DMS114 treated with DMSO at 0.1 percent for 48 hours (cell line): ENCODE data around the gene SLC66A2.

Experiments used
- DNase-seq: peaks from one replicate; lab custom pipeline; 2025; ENCODE audit not compliant: unreplicated experiment; lab: John Stamatoyannopoulos, UW

SLC66A2 gene

GRCh38 chr18:79904357-79905147 lies 46.9 kb downstream of the SLC66A2 start:
- no peak for DNase-seq

GRCh38 chr18:79903787-79904356 lies 47.6 kb downstream of the SLC66A2 start:
- DNase-seq, result no peak

- no peak for DNase-seq
Observed at GRCh38 chr18:79903071-79903635, 48.3 kb downstream of the SLC66A2 start.

GRCh38 chr18:79902640-79903039 lies 48.8 kb downstream of the SLC66A2 start:
- DNase-seq, result no peak

GRCh38 chr18:79902075-79902474 lies 49.4 kb downstream of the SLC66A2 start:
- DNase-seq, result no peak

GRCh38 chr18:79901665-79902064 lies 49.8 kb downstream of the SLC66A2 start:
- no peak for DNase-seq

GRCh38 chr18:79900610-79901570 lies 50.6 kb downstream of the SLC66A2 start:
- no peak for DNase-seq

GRCh38 chr18:79899609-79900445 lies 51.6 kb downstream of the SLC66A2 start:
- no peak for DNase-seq

GRCh38 chr18:79898952-79899608 lies 52.4 kb downstream of the SLC66A2 start:
- no peak for DNase-seq

- no peak for DNase-seq
Observed at GRCh38 chr18:79897940-79898625, 53.4 kb downstream of the SLC66A2 start.

GRCh38 chr18:79896738-79897137 lies 54.7 kb downstream of the SLC66A2 start:
- DNase-seq, result no peak

GRCh38 chr18:79890674-79891073 lies 60.8 kb downstream of the SLC66A2 start:
- no peak for DNase-seq

GRCh38 chr18:79889569-79889968 lies 61.9 kb downstream of the SLC66A2 start:
- DNase-seq, result no peak

- no peak for DNase-seq
Observed at GRCh38 chr18:79888016-79888415, 63.4 kb downstream of the SLC66A2 start.

- no peak for DNase-seq
Observed at GRCh38 chr18:79887181-79888000, 64.1 kb downstream of the SLC66A2 start.

GRCh38 chr18:79884963-79885728 lies 66.3 kb downstream of the SLC66A2 start:
- no peak for DNase-seq

GRCh38 chr18:79884294-79884962 lies 67.0 kb downstream of the SLC66A2 start:
- no peak for DNase-seq
